Lung (tissue), 16 donors: ENCODE results near the gene PXT1. TPM values are rescaled to one million over a fixed set of nuclear protein-coding genes. Genes with fewer than 3 reads are reported as not detected.

ENCODE experiments used
- ATAC-seq: fragments of 200-7000 bp; cut with Tn5 transposase; one replicate; pipeline ENCODE4 v1.9.1; 2020; ENCODE audit warnings: moderate number of reproducible peaks; ENCODE audit not compliant: insufficient read depth, low FRiP score
- DNase-seq, 3 donors: peaks; one replicate each; pipeline ENCODE4 v3.0.0-alpha.2; 2013 to 2017
- H3K27ac ChIP-seq, 2 donors: one replicate each; pipeline ENCODE4 v1.5.1; 2013; ENCODE audit warnings: mild to moderate bottlenecking in 2 of 2, moderate library complexity in 2 of 2, control low read depth in 1 of 2, inconsistent platforms in 1 of 2, low read depth in 1 of 2, low read length in 1 of 2
- H3K27me3 ChIP-seq, 3 donors: one replicate each; pipeline ENCODE4 v1.5.1; 2013; ENCODE audit warnings: low read length in 2 of 3; ENCODE audit not compliant: control insufficient read depth in 3 of 3, insufficient read depth in 3 of 3
- H3K36me3 ChIP-seq, 4 donors: one replicate each; pipeline ENCODE4 v1.5.1; 2013; ENCODE audit warnings: low read length in 4 of 4, mild to moderate bottlenecking in 1 of 4, moderate library complexity in 1 of 4; ENCODE audit not compliant: control insufficient read depth in 4 of 4, insufficient read depth in 4 of 4
- H3K4me1 ChIP-seq, 5 donors: one replicate each; pipeline ENCODE4 v1.5.1; 2013; ENCODE audit warnings: low read length in 5 of 5, mild to moderate bottlenecking in 2 of 5, moderate library complexity in 1 of 5; ENCODE audit not compliant: control insufficient read depth in 5 of 5, insufficient read depth in 5 of 5
- H3K4me3 ChIP-seq: one replicate; pipeline ENCODE4 v1.5.1; 2013; ENCODE audit warnings: mild to moderate bottlenecking, control low read depth, moderate library complexity
- H3K9ac ChIP-seq, 2 donors: one replicate each; pipeline ENCODE4 v1.5.1; 2013; ENCODE audit warnings: low read length in 2 of 2, control low read depth in 1 of 2; ENCODE audit not compliant: insufficient read depth in 1 of 2
- H3K9me3 ChIP-seq, 4 donors: one replicate each; pipeline ENCODE4 v1.5.1; 2013; ENCODE audit warnings: low read length in 3 of 4, mild to moderate bottlenecking in 1 of 4, moderate library complexity in 1 of 4; ENCODE audit not compliant: control insufficient read depth in 4 of 4, insufficient read depth in 3 of 4
- WGBS, 2 donors: extraction: QIAGEN DNeasy Blood & Tissue Kit; methylation state at CpG; one replicate each; pipeline ENCODE4 v1.1.7; 2013; 5-methylcytosine and 5-hydroxymethylcytosine counted together
- long read RNA-seq, 5 donors: transcript quantifications; one replicate each; lab custom pipeline, GENCODE V29; 2026
- polyA plus RNA-seq, 2 donors: library from polyadenylated mRNA; stranded (reverse); fragments of 200-250 nt; gene quantifications; one replicate each; pipeline ENCODE4 v1.2.1, GENCODE V29; 2013
- total RNA-seq, 2 donors: library from RNA; depleted of rRNA in 1 of 2; stranded (reverse); fragments of >200 nt in 1 of 2; gene quantifications; one replicate each; pipeline ENCODE4 v1.2.1, GENCODE V29; 2014 to 2021
- TF ChIP-seq, protein P1 (sequence below): IDR thresholded peaks from 2 replicates; pipeline ENCODE4 v1.5.1; 2012; ENCODE audit warnings: mild to moderate bottlenecking; ENCODE audit errors: control extremely low read depth, extremely low read depth
- donor health status: control.
- donor health status: control.
- donor health status: Bipolar disorder and iron deficiency.
- donor health status: healthy.
- donor health status: DM: yes; HTN: yes; CAD: no.

The PXT1 gene, protein sequence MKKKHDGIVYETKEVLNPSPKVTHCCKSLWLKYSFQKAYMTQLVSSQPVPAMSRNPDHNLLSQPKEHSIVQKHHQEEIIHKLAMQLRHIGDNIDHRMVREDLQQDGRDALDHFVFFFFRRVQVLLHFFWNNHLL
- total RNA-seq (under 1 TPM in 1 of 2 donors, not detected in 1; 0.12 TPM), polyA plus RNA-seq (under 1 TPM in 1 of 2 donors, not detected in 1; 0.06 TPM)
- long read RNA-seq, donor 1, result 0 reads
- long read RNA-seq, donor 2, result 0 reads
- long read RNA-seq, donor 3, result 0 reads
- long read RNA-seq, donor 4, result 0 reads
- long read RNA-seq, donor 5, result 0 reads

DNA sequence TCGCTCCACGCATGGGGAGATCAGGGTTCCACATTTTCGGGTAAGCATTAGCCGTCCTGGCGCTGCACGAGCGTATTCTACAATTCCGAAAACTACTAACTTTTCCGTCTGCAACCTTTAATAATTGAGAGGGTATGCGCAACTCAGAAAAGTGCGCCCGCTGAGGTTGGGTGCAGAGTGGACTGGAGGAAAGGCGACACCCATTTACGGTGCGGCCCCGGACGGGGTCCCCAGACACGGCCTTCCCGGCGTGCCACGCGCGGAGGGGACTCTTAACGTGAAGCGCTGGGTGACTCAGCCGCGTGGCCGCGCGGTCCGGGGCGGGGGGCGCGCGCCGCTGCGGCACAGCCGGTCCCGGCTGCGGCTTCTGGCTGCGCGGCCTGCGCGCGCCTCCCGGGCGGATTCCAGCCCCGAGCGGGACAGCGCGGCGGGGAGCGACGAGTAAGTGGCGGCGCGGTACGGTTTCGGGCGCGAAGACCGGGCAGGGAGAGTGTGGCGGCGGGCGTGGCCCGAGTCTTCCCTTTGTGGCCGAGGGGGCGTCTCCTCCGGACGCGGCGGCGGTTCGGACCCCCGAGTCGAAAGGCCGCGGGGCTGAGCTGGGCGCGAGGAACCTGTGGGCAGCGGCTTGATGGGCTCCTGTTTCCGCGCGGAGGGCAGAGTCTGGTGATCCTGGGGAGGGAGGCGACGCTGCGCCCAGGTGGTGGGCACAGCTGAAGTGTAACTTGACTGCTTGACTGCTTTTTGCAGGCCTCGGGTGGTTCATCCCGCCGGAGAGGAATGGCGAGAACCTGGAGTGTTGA lies at the start of gene PXT1, which contains the start of gene KCTD20:
PXT1 (minus strand) TSS at position 184 of the 800 bp plus-strand sequence. CDS start 16,772 bp downstream, outside the sequence.
KCTD20 (plus strand) TSS at position 330 of the 800 bp plus-strand sequence. CDS start 27,098 bp downstream, outside the sequence.
- Histone ChIP-seq H3K4me1 (peaks cover 0 to 31% (median 7%) of the 10 kb centered on the region in 5 donors), H3K27me3 (no peaks in the 10 kb centered on the region)
- WGBS, 2 donors, result 0 to 1% methylated on average over 81 to 91 of the region's 91 CpGs

DNA sequence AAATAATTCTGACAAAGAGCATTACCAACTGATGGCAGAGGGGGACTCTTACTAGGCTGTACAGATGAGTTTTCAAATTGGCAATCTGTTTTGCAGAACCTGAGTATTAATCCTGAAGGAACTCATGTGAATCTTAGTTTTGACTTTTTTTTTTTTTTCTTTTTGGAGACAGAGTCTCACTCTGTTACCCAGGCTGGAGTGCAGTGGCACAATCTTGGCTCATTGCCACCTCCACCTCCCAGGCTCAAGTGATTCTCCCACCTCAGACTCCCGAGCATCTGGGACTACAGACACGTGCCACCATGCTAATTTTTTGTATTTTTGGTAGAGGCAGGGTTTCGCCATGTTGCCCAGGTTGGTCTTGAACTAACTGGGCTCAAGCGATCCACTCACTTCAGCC lies 49.4 kb upstream of the PXT1 start:
- Histone ChIP-seq H3K9me3 (no peaks in the 10 kb centered on the region), H3K9ac (no peak overlapping the region), H3K4me3 (no peak overlapping the region), H3K4me1 (peaks cover 0 to 10% (median 0%) of the 10 kb centered on the region in 5 donors), H3K27me3 (no peaks in the 10 kb centered on the region), H3K36me3 (peaks cover 9 to 31% (median 23%) of the 10 kb centered on the region in 4 donors), H3K27ac (no peak overlapping the region)
- ATAC-seq, result no peak
- 86 to 89% methylated on average over 4 of the region's 4 CpGs for WGBS, 2 donors
- TF ChIP-seq, protein P1, sequence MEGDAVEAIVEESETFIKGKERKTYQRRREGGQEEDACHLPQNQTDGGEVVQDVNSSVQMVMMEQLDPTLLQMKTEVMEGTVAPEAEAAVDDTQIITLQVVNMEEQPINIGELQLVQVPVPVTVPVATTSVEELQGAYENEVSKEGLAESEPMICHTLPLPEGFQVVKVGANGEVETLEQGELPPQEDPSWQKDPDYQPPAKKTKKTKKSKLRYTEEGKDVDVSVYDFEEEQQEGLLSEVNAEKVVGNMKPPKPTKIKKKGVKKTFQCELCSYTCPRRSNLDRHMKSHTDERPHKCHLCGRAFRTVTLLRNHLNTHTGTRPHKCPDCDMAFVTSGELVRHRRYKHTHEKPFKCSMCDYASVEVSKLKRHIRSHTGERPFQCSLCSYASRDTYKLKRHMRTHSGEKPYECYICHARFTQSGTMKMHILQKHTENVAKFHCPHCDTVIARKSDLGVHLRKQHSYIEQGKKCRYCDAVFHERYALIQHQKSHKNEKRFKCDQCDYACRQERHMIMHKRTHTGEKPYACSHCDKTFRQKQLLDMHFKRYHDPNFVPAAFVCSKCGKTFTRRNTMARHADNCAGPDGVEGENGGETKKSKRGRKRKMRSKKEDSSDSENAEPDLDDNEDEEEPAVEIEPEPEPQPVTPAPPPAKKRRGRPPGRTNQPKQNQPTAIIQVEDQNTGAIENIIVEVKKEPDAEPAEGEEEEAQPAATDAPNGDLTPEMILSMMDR, result no peak
- no peak for DNase-seq

More for the DNA sequence above, at the start of gene PXT1, which contains the start of gene KCTD20:
- TF ChIP-seq, protein P1, result no peak
- peak; percentile 91 for ATAC-seq
- DNase-seq, result peak; percentile 92 to 95 (median 92)
- H3K9me3 ChIP-seq, result no peaks in the 10 kb centered on the region
- H3K27ac ChIP-seq, result peak within 1 kb of the TSS; percentile 96 to 99
- peak within 1 kb of the TSS; percentile 95 for H3K4me3 ChIP-seq
- H3K9ac ChIP-seq, result peak within 1 kb of the TSS; percentile 14 to 97
- H3K36me3 ChIP-seq, result peaks cover 0 to 4% (median 0%) of the 10 kb centered on the region in 4 donors

DNA sequence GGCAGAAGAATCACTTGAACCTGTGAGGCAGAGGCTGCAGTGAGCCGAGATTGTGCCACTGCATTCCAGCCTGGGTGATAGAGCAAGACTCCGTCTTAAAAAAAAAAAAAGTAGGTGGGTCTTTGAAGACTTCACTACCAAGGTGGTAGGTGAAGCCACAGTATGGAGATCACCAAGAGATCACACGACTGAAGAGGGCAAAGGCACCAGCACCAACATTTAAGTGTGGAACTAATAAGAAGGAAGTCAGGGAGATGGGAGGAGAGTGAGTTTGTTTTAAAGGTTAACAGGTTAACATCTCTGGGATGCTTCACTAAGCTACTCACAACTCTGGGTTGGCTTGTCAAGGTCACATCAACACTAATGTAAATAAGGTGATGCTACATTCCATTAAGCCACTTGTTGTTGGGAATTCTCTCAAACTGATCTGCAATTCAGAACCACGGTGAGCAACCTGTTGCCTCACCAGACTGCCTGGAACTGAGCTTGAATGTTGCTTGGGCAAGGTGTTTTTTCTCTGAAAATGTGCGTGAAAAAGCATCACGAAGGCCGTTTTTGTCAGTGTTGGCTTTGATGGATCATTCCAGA lies 48.8 kb upstream of the PXT1 start:
- H3K4me3 ChIP-seq, result no peak overlapping the region
- TF ChIP-seq, protein P1, result no peak
- peaks cover 11 to 25% (median 23%) of the 10 kb centered on the region in 4 donors for H3K36me3 ChIP-seq
- H3K27me3 ChIP-seq, result no peaks in the 10 kb centered on the region
- no peak overlapping the region for H3K27ac ChIP-seq
- no peak overlapping the region for H3K9ac ChIP-seq
- 91% methylated on average over 7 of the region's 7 CpGs for WGBS, 2 donors
- no peak for DNase-seq
- H3K9me3 ChIP-seq, result no peaks in the 10 kb centered on the region
- no peak for ATAC-seq
- peaks cover 0 to 10% (median 0%) of the 10 kb centered on the region in 5 donors for H3K4me1 ChIP-seq
